Prostate gland (tissue), 2 donors: ENCODE measurements around the gene CSRNP3.

ENCODE experiments used
- CTCF ChIP-seq, 4 experiments: fragments of 200-600 bp in 2 of 4; fragments of 450-650 bp in 2 of 4; sonication (generic) in 2 of 4; IDR thresholded peaks; 1 replicate in 3 of 4; 2 replicates in 1 of 4; pipeline ENCODE4 v1.5.1; 2016 to 2019; ENCODE audit warnings: antibody characterized with exemption in 4 of 4, mild to moderate bottlenecking in 2 of 4, moderate library complexity in 2 of 4
- POLR2A ChIP-seq: fragments of 450-650 bp; IDR thresholded peaks from one replicate; pipeline ENCODE4 v1.6.1; 2016; ENCODE audit warnings: antibody characterized with exemption, mild to moderate bottlenecking

GRCh38 chr2:165518611-165519010 lies 49.1 kb downstream of the CSRNP3 start:
- TF ChIP-seq POLR2A: no peak
- TF ChIP-seq CTCF (IDR thresholded peaks at IDR 0.05): no peak
